ENCODE data around the gene RSPH9.
"Not testable (repeated sequence)": the region's sequence is repeated elsewhere in the genome, so short reads cannot be mapped to it uniquely, and the experiment has no call there.

Gene RSPH9

GRCh38 chr6:43635387-43636307, 9.2 kb upstream of the RSPH9 start, which contains the start of gene MAD2L1BP:
Gene MAD2L1BP, plus strand, starts transcription at chr6:43635840. Its CDS starts 36 bp downstream, at chr6:43635876.
- peak; percentile 80 for DNase-seq (ENCODE audit: low spot score)
- in situ Hi-C loops (cut with MboI; ENCODE audit: low pct_unique_long_range_greater_than_20kb, low sequenced_read_pairs, unreplicated experiment): no loop called here
- TF ChIP-seq CTCF (IDR thresholded peaks at IDR 0.05; ENCODE audit: extremely low read depth, insufficient read depth, missing control alignments): no peak

GRCh38 chr6:43636308-43636659, 8.6 kb upstream of the RSPH9 start:
- TF ChIP-seq CTCF (IDR thresholded peaks at IDR 0.05; ENCODE audit: extremely low read depth, insufficient read depth, missing control alignments): no peak
- in situ Hi-C loops (cut with MboI; ENCODE audit: low pct_unique_long_range_greater_than_20kb, low sequenced_read_pairs, unreplicated experiment): no loop called here
- no peak for DNase-seq (ENCODE audit: low spot score)

GRCh38 chr6:43639984-43640800, 4.6 kb upstream of the RSPH9 start:
- no peak for DNase-seq (ENCODE audit: low spot score)
- in situ Hi-C loops (cut with MboI; ENCODE audit: low pct_unique_long_range_greater_than_20kb, low sequenced_read_pairs, unreplicated experiment): no loop called here
- TF ChIP-seq CTCF (IDR thresholded peaks at IDR 0.05; ENCODE audit: extremely low read depth, insufficient read depth, missing control alignments): no peak

- DNase-seq (ENCODE audit: low spot score): no peak
- no peak for TF ChIP-seq CTCF (IDR thresholded peaks at IDR 0.05; ENCODE audit: extremely low read depth, insufficient read depth, missing control alignments)
- in situ Hi-C loops (cut with MboI; ENCODE audit: low pct_unique_long_range_greater_than_20kb, low sequenced_read_pairs, unreplicated experiment): no loop called here
Measured at GRCh38 chr6:43645613-43645964, 753 bp downstream of the RSPH9 start.

- in situ Hi-C loops (cut with MboI; ENCODE audit: low pct_unique_long_range_greater_than_20kb, low sequenced_read_pairs, unreplicated experiment): no loop called here
- no peak for TF ChIP-seq CTCF (IDR thresholded peaks at IDR 0.05; ENCODE audit: extremely low read depth, insufficient read depth, missing control alignments)
- DNase-seq (ENCODE audit: low spot score): no peak
Measured at GRCh38 chr6:43647613-43648012, 2.8 kb downstream of the RSPH9 start.

- TF ChIP-seq CTCF (IDR thresholded peaks at IDR 0.05; ENCODE audit: extremely low read depth, insufficient read depth, missing control alignments): no peak
- in situ Hi-C loops (cut with MboI; ENCODE audit: low pct_unique_long_range_greater_than_20kb, low sequenced_read_pairs, unreplicated experiment): no loop called here
- DNase-seq (ENCODE audit: low spot score): no peak
Measured at GRCh38 chr6:43648248-43648647, 3.4 kb downstream of the RSPH9 start.

GRCh38 chr6:43652822-43653221, 8.0 kb downstream of the RSPH9 start:
- in situ Hi-C loops (cut with MboI; ENCODE audit: low pct_unique_long_range_greater_than_20kb, low sequenced_read_pairs, unreplicated experiment); DNase-seq (ENCODE audit: low spot score): not testable (repeated sequence)

Data from GM13977 (cell line).